GM18507 (cell line): Measurements from ENCODE around the gene MAF.

ENCODE experiments used
- DNase-seq: peaks from one replicate; pipeline ENCODE4 v3.0.0; 2011; ENCODE audit warnings: low read depth; ENCODE audit not compliant: insufficient read length; ENCODE audit errors: extremely low spot score
- FAIRE-seq: peaks from 2 replicates; lab custom pipeline; 2011; peaks lifted over from hg19 to GRCh38; lab: Jason Lieb, UNC

The MAF gene

GRCh38 chr16:79618041-79618691, 17.6 kb upstream of the MAF start:
- no peak for DNase-seq
- no peak for FAIRE-seq

GRCh38 chr16:79613009-79613408, 12.5 kb upstream of the MAF start:
- DNase-seq (no peak), FAIRE-seq (no peak)

GRCh38 chr16:79612207-79612606, 11.7 kb upstream of the MAF start:
- FAIRE-seq (no peak), DNase-seq (no peak)

GRCh38 chr16:79610771-79611170, 10.2 kb upstream of the MAF start:
- no peak for FAIRE-seq
- no peak for DNase-seq

DNA sequence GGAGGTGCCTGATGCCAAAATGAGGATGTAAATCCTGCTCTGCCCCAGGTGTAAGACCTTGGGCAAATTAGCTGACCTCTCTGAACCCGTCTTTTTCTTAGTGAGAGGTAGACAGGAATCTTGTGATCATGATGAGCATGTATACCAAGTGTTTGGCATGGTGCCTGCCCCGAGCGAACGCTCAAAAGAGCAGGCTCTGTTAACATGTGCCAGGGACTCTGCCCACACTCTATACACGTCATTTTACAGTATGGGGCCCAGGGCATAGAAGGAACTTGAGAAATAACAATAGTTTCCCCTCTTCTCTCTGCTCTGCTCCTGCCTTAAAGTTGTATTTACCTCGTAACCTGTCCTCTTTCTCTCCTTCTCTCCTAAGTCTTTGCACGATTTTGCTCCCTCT, 9.3 kb upstream of the MAF start:
- FAIRE-seq: no peak
- DNase-seq: no peak

DNA sequence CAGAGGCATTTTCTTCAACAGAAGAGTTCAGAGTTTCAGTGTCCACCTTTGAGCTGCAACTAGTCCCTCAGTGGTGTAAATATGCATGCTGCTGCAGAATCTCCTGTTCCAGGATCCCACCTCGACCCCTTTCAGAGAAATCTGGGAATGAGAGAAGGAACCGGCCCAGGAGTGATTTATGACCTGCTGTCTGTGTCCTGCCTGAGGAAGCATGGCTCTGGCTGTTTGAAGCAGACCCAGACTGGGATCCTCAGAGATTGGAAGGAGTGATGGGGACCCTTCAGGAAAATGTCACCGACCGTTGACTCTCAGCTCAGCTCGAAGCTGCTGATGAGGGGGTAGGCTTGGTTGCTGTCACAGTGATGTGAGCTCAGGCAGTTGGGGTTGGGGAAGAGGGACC, 8.4 kb upstream of the MAF start:
- FAIRE-seq (no peak), DNase-seq (no peak)

DNA sequence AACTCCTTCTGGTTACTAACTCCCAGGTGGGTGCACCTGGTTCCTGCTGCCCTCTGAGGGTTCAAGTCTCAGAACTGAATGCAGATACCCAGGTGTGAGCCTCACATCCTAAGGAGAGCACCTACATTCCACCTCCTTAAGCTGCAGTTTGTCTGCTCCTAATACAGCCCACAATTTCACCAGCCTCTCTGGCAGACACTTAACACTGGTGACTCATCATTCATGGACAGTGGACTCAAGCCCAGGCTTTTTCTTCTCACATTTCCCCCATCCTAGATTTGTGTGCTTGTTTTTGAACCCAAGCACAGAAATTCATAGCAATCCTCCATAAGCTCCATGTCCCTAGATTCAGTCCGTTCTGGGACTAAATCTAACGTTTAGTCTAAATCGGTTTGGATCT, 7.0 kb upstream of the MAF start:
- no peak for DNase-seq
- FAIRE-seq: no peak

GRCh38 chr16:79605999-79606398, 5.5 kb upstream of the MAF start:
- FAIRE-seq (no peak), DNase-seq (no peak)

- no peak for FAIRE-seq
- no peak for DNase-seq
Observed at GRCh38 chr16:79603055-79603454, 2.5 kb upstream of the MAF start.

DNA sequence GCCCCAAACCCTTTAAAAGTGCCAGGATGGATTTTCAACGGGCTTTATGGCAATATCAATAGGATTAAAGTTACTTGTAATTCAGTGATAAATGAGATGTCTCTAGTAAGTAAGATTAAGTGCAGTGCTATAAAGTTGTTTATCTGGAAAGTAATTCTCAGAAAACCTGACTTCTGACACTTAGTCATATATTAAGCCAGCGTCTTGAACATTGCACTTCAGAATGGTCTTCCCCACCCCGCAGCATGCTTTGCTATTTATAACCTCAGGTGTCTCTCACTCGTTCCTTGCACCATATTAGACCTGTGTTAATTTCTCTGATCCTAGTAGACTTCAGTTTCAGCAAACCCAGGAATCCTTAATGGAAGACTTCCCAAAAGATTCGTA, 2.1 kb upstream of the MAF start:
- DNase-seq (no peak), FAIRE-seq (no peak)

DNA sequence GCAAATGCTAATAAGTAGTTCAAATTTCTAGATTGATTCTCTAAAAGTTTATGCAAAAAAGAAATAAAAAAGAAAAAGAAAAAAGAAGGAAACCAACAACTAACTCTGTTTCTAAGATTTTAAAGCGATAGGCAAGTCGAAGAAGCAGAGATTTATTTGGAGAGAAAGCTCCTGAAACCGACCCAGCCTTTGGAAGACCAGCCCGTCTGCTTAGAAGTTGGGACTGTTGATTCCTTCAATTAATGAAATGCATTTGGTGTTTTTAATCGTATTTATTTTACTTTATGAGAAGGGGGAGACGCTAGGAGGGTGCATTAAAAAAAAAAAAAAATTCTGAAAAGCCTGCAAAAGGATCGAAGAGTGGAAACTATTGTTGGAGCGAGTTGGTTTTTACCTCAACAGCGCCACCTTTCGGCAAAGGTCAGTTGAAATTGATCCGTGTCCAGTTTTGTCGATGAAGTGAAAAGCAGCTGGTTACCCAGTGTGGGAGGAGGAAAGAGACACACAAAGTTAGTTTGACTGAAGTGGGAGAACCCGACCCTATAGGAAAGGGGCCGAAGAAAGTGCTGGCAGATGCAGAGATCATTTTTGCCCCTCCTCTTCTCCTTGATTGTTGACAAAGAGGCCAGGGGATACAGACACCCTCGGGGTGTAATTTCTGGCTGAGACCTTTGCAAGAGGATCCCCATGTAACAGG, 1.5 kb upstream of the MAF start:
- FAIRE-seq (peak; percentile 84), DNase-seq (no peak)

DNA sequence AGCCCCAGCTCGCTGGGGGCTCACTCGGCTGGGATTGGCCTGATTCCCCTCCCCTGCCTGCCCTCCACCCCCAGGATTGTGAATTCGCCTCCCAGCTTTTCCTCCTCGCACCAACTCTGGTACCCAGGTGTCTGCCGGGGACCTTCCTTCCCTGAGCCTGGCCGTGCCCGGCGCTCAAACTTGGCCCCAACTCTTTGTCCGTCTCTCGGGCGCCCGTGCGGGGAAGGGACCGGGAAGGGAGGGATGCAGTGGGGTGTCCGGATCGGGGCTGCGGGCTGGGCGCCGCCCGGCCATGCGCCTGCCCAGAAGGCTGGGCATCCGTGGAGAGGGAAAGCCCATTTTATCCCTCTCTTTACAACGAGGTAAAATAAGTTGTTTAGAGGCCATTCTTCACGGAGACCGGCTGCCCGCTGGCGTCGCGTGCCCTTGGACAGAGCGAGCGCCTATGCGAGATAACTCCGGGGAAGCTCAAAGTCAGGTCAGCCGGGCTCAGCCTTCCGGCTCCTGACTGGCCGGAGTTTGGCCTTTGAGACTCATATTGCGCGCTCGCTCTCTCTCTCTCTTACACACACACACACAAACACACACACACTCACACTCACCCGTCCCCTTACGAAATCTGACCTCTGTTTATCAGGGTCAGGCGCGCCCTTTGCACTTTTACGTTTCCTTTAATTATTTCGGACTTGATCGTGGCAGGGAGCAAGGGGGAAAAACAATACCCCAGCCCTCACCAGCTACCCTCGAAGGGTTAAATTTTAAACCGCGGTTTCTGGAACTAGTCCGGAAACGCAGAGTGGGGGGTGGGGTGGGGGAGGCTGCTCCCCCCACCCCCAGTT, 774 bp upstream of the MAF start:
- no peak for FAIRE-seq
- DNase-seq: no peak

- DNase-seq: no peak
- FAIRE-seq: no peak
Observed at GRCh38 chr16:79599837-79600637, 500 bp downstream of the MAF start.

- FAIRE-seq (no peak), DNase-seq (no peak)
Observed at GRCh38 chr16:79599256-79599836, 1.2 kb downstream of the MAF start.

- FAIRE-seq (no peak), DNase-seq (no peak)
Observed at GRCh38 chr16:79598348-79599181, 2.0 kb downstream of the MAF start.

- FAIRE-seq (no peak), DNase-seq (no peak)
Observed at GRCh38 chr16:79598063-79598347, 2.5 kb downstream of the MAF start.

DNA sequence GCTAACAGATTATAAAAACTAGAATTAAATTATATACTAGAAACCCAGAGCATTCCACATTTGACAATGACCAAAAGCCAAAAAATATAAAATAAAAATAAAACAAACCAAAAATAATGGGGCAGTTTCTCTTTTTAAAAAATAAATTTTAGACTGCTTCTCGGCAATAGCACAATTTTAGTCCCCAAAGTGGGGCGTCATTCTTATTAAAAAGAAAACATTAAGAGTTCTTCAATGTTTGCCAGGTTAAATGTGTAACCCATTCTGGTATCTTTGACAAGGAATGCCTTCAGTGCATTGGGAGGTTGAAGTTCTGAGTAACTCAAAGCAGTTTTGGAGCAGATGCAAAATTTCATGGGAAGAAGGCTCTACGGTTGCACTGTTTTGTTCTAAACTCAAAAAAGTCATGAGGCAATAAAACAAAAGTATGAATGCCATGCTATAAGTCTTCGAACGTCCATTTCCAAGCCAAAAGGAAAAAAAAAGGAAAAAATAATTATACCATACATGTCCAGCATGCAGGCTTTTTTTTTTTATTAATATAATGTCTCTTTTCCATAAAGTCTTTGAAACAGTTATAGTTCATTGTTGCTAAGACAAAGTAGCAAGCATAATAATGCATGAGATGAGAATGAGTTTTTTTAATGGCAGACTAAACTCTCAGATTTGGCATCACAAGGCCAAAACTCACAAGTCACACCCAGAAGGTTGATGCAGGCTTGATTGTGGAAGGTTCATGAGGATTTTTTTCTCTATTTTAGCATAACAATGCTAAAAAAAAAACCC, 3.1 kb downstream of the MAF start:
- no peak for DNase-seq

DNA sequence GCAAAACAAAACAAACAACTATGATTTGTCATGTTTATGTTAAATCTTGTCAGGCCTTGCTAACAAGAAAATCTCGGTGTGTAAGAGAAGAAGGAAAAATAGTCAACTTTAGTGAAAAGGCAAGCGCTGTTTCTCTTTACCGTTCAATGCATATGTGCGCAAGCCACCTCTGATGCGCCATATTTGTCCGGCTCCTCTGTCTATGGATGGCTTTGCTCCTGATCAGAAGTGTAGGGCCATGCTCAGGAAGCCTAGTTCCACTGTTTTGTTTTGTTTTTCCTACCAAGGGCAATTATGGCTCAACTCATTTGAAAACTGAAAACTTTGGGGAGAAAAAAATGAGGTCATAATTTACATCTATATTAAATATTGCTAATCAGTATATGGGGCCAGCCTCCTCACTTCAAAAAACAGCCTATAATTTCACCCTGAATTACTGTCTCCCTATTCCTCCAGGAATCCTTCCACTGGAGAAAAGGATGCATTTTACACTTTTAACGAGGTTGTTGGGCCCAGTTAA, 4.5 kb downstream of the MAF start:
- no peak for FAIRE-seq
- DNase-seq: no peak

More for the DNA sequence above, 3.1 kb downstream of the MAF start:
- no peak for FAIRE-seq
